GM18519 (cell line): ENCODE results near the gene RAD51.

Experiments
- ATAC-seq: cut with Tn5 transposase; IDR thresholded peaks from one replicate; pipeline ENCODE4 v1.9.1; 2021; ENCODE audit warnings: mild to moderate bottlenecking, moderate library complexity; ENCODE audit not compliant: unreplicated experiment, low FRiP score

The RAD51 gene

DNA sequence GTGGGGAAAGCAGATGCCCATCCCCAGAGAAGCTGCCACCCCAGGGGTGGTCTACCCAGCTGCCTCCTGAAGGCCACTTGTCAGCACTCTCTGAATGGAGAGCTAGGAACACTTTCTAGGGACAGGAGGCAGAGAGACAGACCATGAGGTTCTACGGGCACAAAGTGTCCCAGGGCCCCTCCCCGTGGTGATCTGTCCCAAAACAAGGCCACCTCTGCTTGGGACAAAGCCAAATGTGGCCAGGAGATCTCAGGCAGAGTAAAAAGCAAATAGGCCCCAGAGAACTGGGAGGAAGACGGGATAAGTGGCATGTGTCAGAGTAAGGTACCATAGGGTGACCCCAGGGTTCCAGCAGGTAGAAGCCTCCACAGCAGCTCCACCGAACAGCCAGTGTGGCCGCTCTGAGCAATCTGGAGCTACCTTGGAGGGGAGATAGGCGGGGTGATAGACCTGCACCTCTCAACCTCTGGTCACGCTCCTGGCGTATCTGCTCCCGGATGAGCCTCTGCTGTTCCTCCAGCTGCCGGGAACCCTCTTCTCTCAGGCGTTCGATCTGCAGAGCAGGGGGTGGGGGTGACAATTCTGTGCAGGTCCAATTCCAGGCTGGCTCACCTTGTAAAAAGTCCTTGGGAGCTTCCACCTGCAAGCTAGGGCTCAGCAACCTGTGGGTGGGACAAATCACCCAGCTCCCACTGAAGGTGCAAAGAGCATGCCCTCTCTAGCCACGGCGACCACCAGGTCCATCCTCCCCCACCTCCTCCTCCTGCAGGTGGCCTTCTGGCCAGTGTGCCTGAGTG, 81.0 kb downstream of the RAD51 start:
- no peak for ATAC-seq

DNA sequence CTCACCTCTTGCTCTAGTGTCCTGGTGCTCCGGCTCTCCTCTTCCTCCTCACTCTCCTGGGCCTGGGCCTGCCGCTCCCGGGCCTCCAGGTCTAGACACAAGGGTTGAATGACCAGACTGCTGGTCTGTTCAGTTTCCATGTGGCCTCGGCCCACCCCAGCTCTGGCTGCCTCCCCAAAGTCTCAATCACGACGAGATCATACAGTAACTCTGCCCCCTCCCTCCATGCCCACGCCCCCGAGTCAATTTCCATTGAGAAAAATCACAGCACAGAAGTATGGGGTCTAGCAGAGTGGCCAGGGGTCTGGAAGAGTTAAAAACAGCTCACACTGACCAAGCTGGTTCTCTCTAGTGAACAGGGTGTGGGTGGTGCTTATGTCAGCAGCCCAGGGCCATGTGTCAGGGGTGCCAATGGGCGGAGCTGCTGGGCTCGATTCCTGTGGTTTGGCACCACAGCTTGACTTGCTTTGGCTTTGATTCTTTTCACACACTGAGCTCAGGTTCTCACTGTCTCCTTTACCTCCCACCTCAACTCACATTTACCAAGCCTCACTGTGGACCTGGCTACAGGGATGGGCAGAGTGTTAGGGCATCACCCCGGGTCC, 81.7 kb downstream of the RAD51 start:
- no peak for ATAC-seq
